ENCODE data around the gene PTGDR2. TPM values are rescaled to one million over a fixed set of nuclear protein-coding genes. Genes with fewer than 3 reads are reported as not detected.

Gene PTGDR2
- total RNA-seq, 1 experiment from 2014 or later: not detected

GRCh38 chr11:60813324-60813723 lies 42.4 kb downstream of the PTGDR2 start:
- Histone ChIP-seq H3K9me3 (ENCODE audit: low read length) (peaks cover 9% of the 10 kb centered on the region), H3K4me3 (ENCODE audit: low read length) (no peak overlapping the region), H2AFZ (ENCODE audit: low read length) (no peak overlapping the region), H3K4me1 (ENCODE audit: insufficient read depth, low read length) (no peaks in the 10 kb centered on the region), H3K4me2 (ENCODE audit: low read length) (no peak overlapping the region), H3K9ac (ENCODE audit: low read length) (no peak overlapping the region), H4K20me1 (ENCODE audit: low read length) (no peaks in the 10 kb centered on the region), H3K79me2 (ENCODE audit: low read length) (no peaks in the 10 kb centered on the region), H3F3A (ENCODE audit: low read length, unreplicated experiment) (no peaks in the 10 kb centered on the region), H3K27me3 (ENCODE audit: low read length) (no peaks in the 10 kb centered on the region), H3K27ac (ENCODE audit: low read length) (no peak overlapping the region), H3K36me3 (ENCODE audit: low read depth, low read length) (no peaks in the 10 kb centered on the region), H3K9me2 (replicated peaks; ENCODE audit: low read length) (no peaks in the 10 kb centered on the region)
- no TSS peak for BruUV-seq (replicated peaks)
- DNase-seq: no peak
- ChIA-PET CTCF (interaction anchor here (0.5 kb wide), 1 partner anchor 34 kb away, joined by 4 read pairs; no protein-coding TSS in a partner anchor), POLR2A (ENCODE audit: unreplicated experiment) (no interaction called here)
- no peak for ATAC-seq
- intact Hi-C loops (cut with micrococcal nuclease): no loop called here
- TF ChIP-seq EZH2phosphoT487 (IDR thresholded peaks at IDR 0.05; ENCODE audit: borderline replicate concordance, low read length) (no peak), EZH2 (IDR thresholded peaks at IDR 0.05; ENCODE audit: low read length, unreplicated experiment) (no peak), CTCF (conservative IDR thresholded peaks at IDR 0.05; ENCODE audit: low read depth, low read length) (no peak)

GRCh38 chr11:60810569-60810968 lies 45.2 kb downstream of the PTGDR2 start:
- ATAC-seq: no peak
- H3K27ac ChIP-seq (ENCODE audit: low read length): no peak overlapping the region
- BruUV-seq (replicated peaks): no TSS peak

More at GRCh38 chr11:60810569-60810968, 45.2 kb downstream of the PTGDR2 start:
- DNase-seq: no peak
- no peak overlapping the region for H3K4me3 ChIP-seq (ENCODE audit: low read length)
- no peak overlapping the region for H3K9ac ChIP-seq (ENCODE audit: low read length)
- no peaks in the 10 kb centered on the region for H3K36me3 ChIP-seq (ENCODE audit: low read depth, low read length)
- no peaks in the 10 kb centered on the region for H3K9me2 ChIP-seq (replicated peaks; ENCODE audit: low read length)
- H3F3A ChIP-seq (ENCODE audit: low read length, unreplicated experiment): no peaks in the 10 kb centered on the region
- POLR2A ChIA-PET (ENCODE audit: unreplicated experiment): no interaction called here
- no peaks in the 10 kb centered on the region for H3K4me1 ChIP-seq (ENCODE audit: insufficient read depth, low read length)
- CTCF ChIA-PET: no interaction called here
- intact Hi-C loops (cut with micrococcal nuclease): no loop called here
- no peak overlapping the region for H2AFZ ChIP-seq (ENCODE audit: low read length)
- TF ChIP-seq CTCF (conservative IDR thresholded peaks at IDR 0.05; ENCODE audit: low read depth, low read length) (no peak), EZH2 (IDR thresholded peaks at IDR 0.05; ENCODE audit: low read length, unreplicated experiment) (no peak), EZH2phosphoT487 (IDR thresholded peaks at IDR 0.05; ENCODE audit: borderline replicate concordance, low read length) (no peak)
- no peak overlapping the region for H3K4me2 ChIP-seq (ENCODE audit: low read length)
- no peaks in the 10 kb centered on the region for H3K9me3 ChIP-seq (ENCODE audit: low read length)
- H3K79me2 ChIP-seq (ENCODE audit: low read length): no peaks in the 10 kb centered on the region
- no peaks in the 10 kb centered on the region for H4K20me1 ChIP-seq (ENCODE audit: low read length)
- H3K27me3 ChIP-seq (ENCODE audit: low read length): peaks cover 1% of the 10 kb centered on the region; the same call in 1 of the 2 replicates
